Upper lobe of left lung (tissue), 6 donors: ENCODE results near the gene IZUMO1. TPM values are rescaled to one million over a fixed set of nuclear protein-coding genes. Genes with fewer than 3 reads are reported as not detected.

ENCODE experiments used
- ATAC-seq, 2 donors: fragments of 200-7000 bp; cut with Tn5 transposase; one replicate each; pipeline ENCODE4 v1.9.1; 2022; ENCODE audit warnings: mild to moderate bottlenecking in 2 of 2, moderate library complexity in 2 of 2; ENCODE audit not compliant: low FRiP score in 2 of 2
- DNase-seq, 2 donors: peaks; one replicate each; pipeline ENCODE4 v3.0.0-alpha.2; 2019 to 2020
- H3K27ac ChIP-seq, 4 donors: fragments of 200-600 bp; sonication (generic); one replicate each; pipeline ENCODE4 v1.5.1; 2016 to 2019
- H3K27me3 ChIP-seq, 4 donors: fragments of 200-600 bp; sonication (generic); one replicate each; pipeline ENCODE4 v1.5.1; 2017 to 2019
- H3K36me3 ChIP-seq, 4 donors: fragments of 200-600 bp; sonication (generic); one replicate each; pipeline ENCODE4 v1.5.1; 2016 to 2019
- H3K4me1 ChIP-seq, 4 donors: fragments of 200-600 bp; sonication (generic); one replicate each; pipeline ENCODE4 v1.5.1; 2018 to 2019
- H3K4me3 ChIP-seq, 4 donors: fragments of 200-600 bp; sonication (generic); one replicate each; pipeline ENCODE4 v1.5.1; 2017 to 2019; ENCODE audit warnings: mild to moderate bottlenecking in 2 of 4, moderate library complexity in 1 of 4
- H3K9me3 ChIP-seq, 4 donors: fragments of 200-600 bp; sonication (generic); one replicate each; pipeline ENCODE4 v1.5.1; 2018 to 2019
- EP300 ChIP-seq, 4 donors: sonication (generic); formaldehyde crosslinking; IDR thresholded peaks; one replicate each; pipeline ENCODE4 v1.5.1; 2017; ENCODE audit warnings: antibody characterized with exemption in 4 of 4, control low read depth in 2 of 4
- POLR2A ChIP-seq, 4 donors: fragments of 450-650 bp; IDR thresholded peaks; one replicate each; pipeline ENCODE4 v1.5.1; 2016 to 2017; ENCODE audit warnings: antibody characterized with exemption in 4 of 4, mild to moderate bottlenecking in 2 of 4
- POLR2AphosphoS5 ChIP-seq, 2 donors: sonication (generic); formaldehyde crosslinking; IDR thresholded peaks; one replicate each; pipeline ENCODE4 v1.5.1; 2017; ENCODE audit warnings: antibody characterized with exemption in 2 of 2
- WGBS, 2 donors: methylation state at CpG; one replicate each; pipeline ENCODE4 v1.1.5; 2017 to 2018; 5-methylcytosine and 5-hydroxymethylcytosine counted together
- total RNA-seq, 6 donors: library from RNA; depleted of rRNA in 4 of 6; stranded (reverse); fragments of >200 nt in 4 of 6; gene quantifications; one replicate each; pipeline versions ENCODE4 v1.1.0 to v1.2.1, GENCODE V29; 2016 to 2021
- TF ChIP-seq, protein P1 (sequence below), 6 experiments: fragments of 450-650 bp in 4 of 6; fragments of 200-600 bp in 2 of 6; sonication (generic) in 2 of 6; IDR thresholded peaks; one replicate each; pipeline ENCODE4 v1.5.1; 2016 to 2019; ENCODE audit warnings: antibody characterized with exemption in 6 of 6
- donor health status: DM: no; HTN: no; CAD: no; lungs with moderate emphysema.
- donor health status: DM: no; HTN: yes; CAD: no; lungs with severe emphysema.

Gene IZUMO1
- total RNA-seq, 6 donors from 2014 or later, result 1.4 to 4.2 (median 2.5) TPM; not detected in 1

- 77 to 82% methylated on average over 26 to 29 of the region's 29 CpGs for WGBS, 2 donors
- ATAC-seq (no peak), DNase-seq (peak in 1 of 2 donors; percentile 79)
- Histone ChIP-seq H3K27ac (peak overlapping the region in 2 of 4 donors; percentile 34 to 89), H3K36me3 (peaks cover 0 to 31% (median 2%) of the 10 kb centered on the region in 4 donors), H3K27me3 (peaks cover 0 to 11% (median 0%) of the 10 kb centered on the region in 4 donors), H3K9me3 (no peaks in the 10 kb centered on the region), H3K4me3 (peak overlapping the region in 2 of 4 donors; percentile 48 to 59), H3K4me1 (peaks cover 17 to 40% (median 32%) of the 10 kb centered on the region in 4 donors)
- TF ChIP-seq POLR2A (IDR thresholded peaks at IDR 0.05) (no peak), EP300 (IDR thresholded peaks at IDR 0.05) (no peak), POLR2AphosphoS5 (IDR thresholded peaks at IDR 0.05) (no peak)
- TF ChIP-seq, protein P1, sequence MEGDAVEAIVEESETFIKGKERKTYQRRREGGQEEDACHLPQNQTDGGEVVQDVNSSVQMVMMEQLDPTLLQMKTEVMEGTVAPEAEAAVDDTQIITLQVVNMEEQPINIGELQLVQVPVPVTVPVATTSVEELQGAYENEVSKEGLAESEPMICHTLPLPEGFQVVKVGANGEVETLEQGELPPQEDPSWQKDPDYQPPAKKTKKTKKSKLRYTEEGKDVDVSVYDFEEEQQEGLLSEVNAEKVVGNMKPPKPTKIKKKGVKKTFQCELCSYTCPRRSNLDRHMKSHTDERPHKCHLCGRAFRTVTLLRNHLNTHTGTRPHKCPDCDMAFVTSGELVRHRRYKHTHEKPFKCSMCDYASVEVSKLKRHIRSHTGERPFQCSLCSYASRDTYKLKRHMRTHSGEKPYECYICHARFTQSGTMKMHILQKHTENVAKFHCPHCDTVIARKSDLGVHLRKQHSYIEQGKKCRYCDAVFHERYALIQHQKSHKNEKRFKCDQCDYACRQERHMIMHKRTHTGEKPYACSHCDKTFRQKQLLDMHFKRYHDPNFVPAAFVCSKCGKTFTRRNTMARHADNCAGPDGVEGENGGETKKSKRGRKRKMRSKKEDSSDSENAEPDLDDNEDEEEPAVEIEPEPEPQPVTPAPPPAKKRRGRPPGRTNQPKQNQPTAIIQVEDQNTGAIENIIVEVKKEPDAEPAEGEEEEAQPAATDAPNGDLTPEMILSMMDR (IDR thresholded peaks at IDR 0.05), result no peak
These were observed 4.2 kb upstream of the IZUMO1 start for GRCh38 chr19:48750771-48751504.

DNA sequence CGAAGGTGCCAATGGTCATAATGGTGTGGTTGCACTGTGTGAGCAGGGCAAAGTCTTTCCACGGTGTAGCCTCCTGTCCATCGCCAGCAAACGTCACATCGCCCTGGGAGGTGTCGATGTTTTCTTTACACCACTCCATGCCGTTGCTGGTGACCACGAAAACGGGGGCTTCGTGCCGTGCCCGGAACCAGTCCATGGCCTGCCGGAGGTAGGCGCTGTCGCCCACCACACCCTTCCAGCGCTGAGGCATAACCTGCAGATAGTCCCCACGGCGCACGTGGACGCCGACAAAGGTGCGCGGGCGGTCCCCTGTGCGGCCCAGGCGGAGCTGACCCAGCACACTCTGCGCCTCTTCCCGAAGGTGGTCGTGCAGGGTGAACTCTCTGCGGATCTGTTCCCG, 3.6 kb upstream of the IZUMO1 start:
- DNase-seq (peak in 1 of 2 donors; percentile 81), ATAC-seq (no peak)
- H3K4me1 ChIP-seq, result peaks cover 17 to 45% (median 33%) of the 10 kb centered on the region in 4 donors
- TF ChIP-seq POLR2AphosphoS5 (IDR thresholded peaks at IDR 0.05) (no peak), EP300 (IDR thresholded peaks at IDR 0.05) (no peak), POLR2A (IDR thresholded peaks at IDR 0.05) (no peak)
- TF ChIP-seq, protein P1 (IDR thresholded peaks at IDR 0.05), result no peak
- peaks cover 0 to 11% (median 0%) of the 10 kb centered on the region in 4 donors for H3K27me3 ChIP-seq
- peaks cover 0 to 31% (median 2%) of the 10 kb centered on the region in 4 donors for H3K36me3 ChIP-seq
- peak overlapping the region in 1 of 4 donors; percentile 89 for H3K27ac ChIP-seq
- 86 to 96% methylated on average over 15 to 31 of the region's 31 CpGs for WGBS, 2 donors
- H3K4me3 ChIP-seq, result peak overlapping the region in 1 of 4 donors; percentile 59
- no peaks in the 10 kb centered on the region for H3K9me3 ChIP-seq

DNA sequence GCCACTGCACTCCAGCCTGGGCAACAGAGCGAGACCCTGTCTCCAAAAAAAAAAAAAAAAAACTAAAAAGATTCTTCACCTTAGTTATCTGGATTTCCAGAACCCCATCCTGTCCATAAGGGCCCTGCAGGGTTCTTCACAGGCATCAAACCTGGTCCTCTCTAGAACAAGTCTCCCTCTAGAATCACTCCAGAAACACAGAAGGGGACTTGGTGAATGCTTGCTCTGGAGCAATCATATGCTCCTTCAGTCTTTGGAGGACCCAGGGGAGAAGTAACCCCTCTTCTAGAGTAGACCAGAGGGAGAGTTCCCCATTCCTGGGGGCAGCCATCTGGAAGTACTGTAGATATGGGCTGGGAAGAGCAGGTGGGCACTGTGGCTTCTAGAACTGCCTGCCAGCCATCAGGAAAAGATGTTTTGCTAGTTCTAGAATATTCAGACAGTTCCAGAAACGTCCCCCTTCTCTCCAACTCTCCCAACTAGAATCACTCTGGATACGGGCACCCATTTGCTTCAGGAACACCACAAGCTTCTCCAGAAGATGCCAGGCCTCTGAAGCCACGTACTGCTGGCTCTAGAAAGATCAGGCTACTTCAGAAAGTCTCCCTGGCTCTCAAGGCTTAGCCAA, 3.0 kb upstream of the IZUMO1 start:
- peaks cover 17 to 49% (median 33%) of the 10 kb centered on the region in 4 donors for H3K4me1 ChIP-seq
- no peak for DNase-seq
- H3K9me3 ChIP-seq, result no peaks in the 10 kb centered on the region
- WGBS, 2 donors, result 76 to 77% methylated on average over 4 of the region's 4 CpGs
- no peak overlapping the region for H3K27ac ChIP-seq
- H3K4me3 ChIP-seq, result peak overlapping the region in 1 of 4 donors; percentile 59
- TF ChIP-seq, protein P1 (IDR thresholded peaks at IDR 0.05), result no peak
- TF ChIP-seq POLR2A (IDR thresholded peaks at IDR 0.05) (no peak), EP300 (IDR thresholded peaks at IDR 0.05) (no peak), POLR2AphosphoS5 (IDR thresholded peaks at IDR 0.05) (no peak)
- peaks cover 0 to 31% (median 2%) of the 10 kb centered on the region in 4 donors for H3K36me3 ChIP-seq
- ATAC-seq, result no peak
- peaks cover 0 to 11% (median 0%) of the 10 kb centered on the region in 4 donors for H3K27me3 ChIP-seq

DNA sequence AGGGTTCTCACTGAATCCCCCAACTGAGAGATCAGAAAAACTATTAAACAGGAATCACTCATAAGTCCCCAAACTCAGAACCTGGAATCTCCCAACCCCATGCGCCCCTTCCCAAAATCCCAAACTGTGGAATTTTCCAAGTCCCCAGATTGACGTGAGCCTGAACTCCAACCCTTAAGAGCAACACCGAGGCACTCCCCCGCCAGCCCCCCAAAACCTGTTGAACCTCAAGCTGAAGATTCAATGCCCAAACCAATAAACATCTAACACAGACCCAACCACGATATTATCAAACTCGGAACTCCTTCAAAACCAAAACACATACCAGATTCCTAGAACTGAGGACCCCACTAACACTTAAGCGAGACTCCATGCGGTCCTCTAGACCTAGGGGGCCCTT, 599 bp downstream of the IZUMO1 start:
- Histone ChIP-seq H3K27ac (no peak overlapping the region), H3K36me3 (peaks cover 0 to 27% (median 2%) of the 10 kb centered on the region in 4 donors), H3K4me1 (peaks cover 5 to 44% (median 18%) of the 10 kb centered on the region in 4 donors), H3K27me3 (no peaks in the 10 kb centered on the region), H3K4me3 (no peak overlapping the region), H3K9me3 (no peaks in the 10 kb centered on the region)
- no peak for ATAC-seq
- no peak for DNase-seq
- 82% methylated on average over 8 of the region's 8 CpGs for WGBS, 2 donors
- no peak for TF ChIP-seq EP300 (IDR thresholded peaks at IDR 0.05)
- TF ChIP-seq, protein P1 (IDR thresholded peaks at IDR 0.05), result no peak
- no peak for TF ChIP-seq POLR2A (IDR thresholded peaks at IDR 0.05)
- TF ChIP-seq POLR2AphosphoS5 (IDR thresholded peaks at IDR 0.05), result no peak
